ENCODE measurements around the gene NAALADL1. TPM values are rescaled to one million over a fixed set of nuclear protein-coding genes. Genes with fewer than 3 reads are reported as not detected.

The NAALADL1 gene
- total and polyA plus RNA-seq, 2 of the 4 experiments (the other 2 are of a cell fraction): 3.8 to 5.8 TPM

DNA sequence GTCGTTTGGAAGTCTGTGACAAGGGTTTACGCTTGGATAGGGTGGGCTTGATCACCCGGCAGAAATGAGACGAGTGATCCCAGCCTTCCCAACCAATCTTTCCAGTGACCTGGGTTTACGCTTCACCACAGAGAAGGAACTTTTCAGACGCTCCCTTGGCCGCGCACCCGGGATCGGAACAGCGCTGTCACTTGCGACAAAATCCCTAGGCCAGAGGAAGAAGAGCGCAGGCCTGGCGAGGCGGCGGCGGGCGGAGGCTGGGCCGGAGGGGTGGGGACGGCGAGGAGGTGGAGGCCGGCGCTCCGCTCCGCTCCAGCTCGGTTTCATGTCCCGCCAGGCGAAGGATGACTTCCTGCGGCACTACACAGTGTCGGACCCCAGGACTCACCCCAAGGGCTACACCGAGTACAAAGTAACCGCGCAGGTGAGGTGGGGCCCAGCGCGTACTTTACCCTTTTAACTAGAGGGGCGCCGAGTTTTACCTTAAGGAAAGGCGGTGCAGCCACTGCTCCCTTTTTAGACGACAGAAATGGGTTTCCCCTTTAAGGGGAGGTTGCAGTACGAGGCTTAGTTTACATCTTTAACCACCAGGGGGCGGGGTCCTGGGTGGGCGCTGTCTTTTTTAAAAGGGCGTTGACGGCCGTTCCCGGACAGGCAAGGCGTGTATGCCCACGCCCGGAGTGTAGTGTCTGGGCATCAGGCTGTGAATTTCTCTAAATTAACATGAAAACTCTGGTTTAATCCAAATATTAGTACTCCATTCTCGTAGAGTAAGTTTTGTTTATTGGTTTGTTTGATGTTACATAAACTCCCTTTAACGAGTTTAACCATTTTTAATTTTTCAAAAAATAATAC, 30.9 kb downstream of the NAALADL1 start, which contains the start of gene SNX15:
SNX15 (plus strand) TSS at position 227 of the 855 bp plus-strand sequence; CDS start at position 326, 99 bp downstream.
- peak within 1 kb of the TSS; percentile 94 for H2AFZ ChIP-seq (replicated peaks; ENCODE audit: low read length, poor library complexity)
- peak within 1 kb of the TSS; percentile 94 for H3K4me2 ChIP-seq (ENCODE audit: low read depth, low read length)
- peaks cover 0 to 14% of the 10 kb centered on the region in 2 experiments; a peak in 2 of 4 replicates for H3K79me1 ChIP-seq (ENCODE audit: low read depth in 1 of 2, low read length in 2 of 2)
- no TSS peak for BruUV-seq (replicated peaks)
- ATAC-seq (ENCODE audit: low read depth) (peak; percentile 98), DNase-seq (peak; percentile 96)
- peak within 1 kb of the TSS; percentile 63 for H2BK20ac ChIP-seq (ENCODE audit: low read depth, low read length)
- H4K91ac ChIP-seq (ENCODE audit: insufficient read depth, low read depth, low read length): peak within 1 kb of the TSS; percentile 86
- CTCF ChIA-PET: interaction anchor here (1.0 kb wide), 1 partner anchor 83 kb away, joined by 3 read pairs; no protein-coding TSS in a partner anchor
- 0 out of 2 replicates have a peak, but pooled peaks cover 3% of the 10 kb centered on the region for H3K9me1 ChIP-seq (ENCODE audit: insufficient read depth, low read length)
- H3K4me1 ChIP-seq (ENCODE audit: control insufficient read depth, insufficient read depth, low read length): peaks cover 2% of the 10 kb centered on the region; the same call in 1 of the 2 replicates
- peak within 1 kb of the TSS; percentile 84; the same call in 1 of the 2 replicates for H3K23ac ChIP-seq (ENCODE audit: low read depth, low read length)
- H3K9me3 ChIP-seq (ENCODE audit: control insufficient read depth, insufficient read depth, low read length): no peaks in the 10 kb centered on the region
- no peaks in the 10 kb centered on the region for H3K27me3 ChIP-seq (ENCODE audit: control insufficient read depth, insufficient read depth, low read length)
- peak within 1 kb of the TSS; percentile 86 for H2BK5ac ChIP-seq (ENCODE audit: low read depth, low read length, poor library complexity, severe bottlenecking)
- H4K20me1 ChIP-seq (ENCODE audit: insufficient read depth, low read length): no peaks in the 10 kb centered on the region
- peak within 1 kb of the TSS; percentile 68 for H3K4me3 ChIP-seq (ENCODE audit: insufficient read depth, low read depth, low read length)
- H3K36me3 ChIP-seq (ENCODE audit: control insufficient read depth, insufficient read depth, low read length): peaks cover 4% of the 10 kb centered on the region; the same call in 1 of the 2 replicates
- POLR2A ChIA-PET (ENCODE audit: unreplicated experiment): no interaction called here
- peak within 1 kb of the TSS; percentile 91 for H3K4ac ChIP-seq (ENCODE audit: low read depth, low read length)
- intact Hi-C loops (cut with micrococcal nuclease): loop anchor here (1.0 kb wide), 1 partner anchor 14 kb away; the partner anchor contains the start of gene SAC3D1
- peak within 1 kb of the TSS; percentile 81 for H3K9ac ChIP-seq (ENCODE audit: low read depth, low read length)
- in situ Hi-C loops (cut with MboI; ENCODE audit: low sequenced_read_pairs): no loop called here
- H4K5ac ChIP-seq (ENCODE audit: low read depth, low read length): peak within 1 kb of the TSS; percentile 87
- WGBS, 2 experiments (ENCODE audit: extremely low coverage in 2 of 2, insufficient read length in 1 of 2): 0% methylated on average over 22 of the region's 51 CpGs; no CpG with 5 or more reads in 1 of the 2 experiments
- dilution Hi-C loops (cut with HindIII; ENCODE audit: low sequenced_read_pairs, unreplicated experiment): no loop called here
- H2BK15ac ChIP-seq (ENCODE audit: low read depth, low read length): peak within 1 kb of the TSS; percentile 35; the same call in 2 of the 3 replicates
- H3K56ac ChIP-seq (ENCODE audit: extremely low read depth, insufficient read depth, low read length): peak within 1 kb of the TSS; percentile 65
- H3K27ac ChIP-seq (ENCODE audit: insufficient read depth, low read length): peak within 1 kb of the TSS; percentile 87
- peak within 1 kb of the TSS; percentile 60 to 93 for H4K8ac ChIP-seq (ENCODE audit: low read depth in 2 of 2, low read length in 2 of 2)
- peak within 1 kb of the TSS; percentile 69; the same call in 1 of the 2 replicates for H2BK120ac ChIP-seq (ENCODE audit: low read depth, low read length)
- H2AK5ac ChIP-seq (ENCODE audit: low read depth, low read length): peak within 1 kb of the TSS; percentile 1; the same call in 1 of the 2 replicates
- peak within 1 kb of the TSS; percentile 79 for H2AK9ac ChIP-seq (replicated peaks; ENCODE audit: low read depth, low read length, poor library complexity)
- peak within 1 kb of the TSS; percentile 93 for H3K14ac ChIP-seq (replicated peaks; ENCODE audit: low read depth, low read length)
- peak within 1 kb of the TSS; percentile 62 for H3K18ac ChIP-seq (ENCODE audit: low read depth, low read length)
- TF ChIP-seq RFX5 (IDR thresholded peaks at IDR 0.05; ENCODE audit: low read depth, low read length): no peak
- peak; percentile 90 for TF ChIP-seq MXI1 (IDR thresholded peaks at IDR 0.05; ENCODE audit: borderline replicate concordance, low read depth, low read length)
- 0 out of 2 replicates have a peak, but pooled peaks have one; percentile 9 for TF ChIP-seq FOS (IDR thresholded peaks at IDR 0.05; ENCODE audit: low read depth, low read length)
- TF ChIP-seq BHLHE40 (IDR thresholded peaks at IDR 0.05; ENCODE audit: low read depth, low read length): no peak
- TF ChIP-seq MAFK (IDR thresholded peaks at IDR 0.05; ENCODE audit: low read depth, low read length): no peak
- TF ChIP-seq MAZ (IDR thresholded peaks at IDR 0.05; ENCODE audit: borderline replicate concordance, low read depth, low read length): peak; percentile 64; the same call in 1 of the 2 replicates
- 0 out of 2 replicates have a peak, but pooled peaks have one; percentile 1 for TF ChIP-seq USF2 (IDR thresholded peaks at IDR 0.05; ENCODE audit: low read depth, low read length)
- peak; percentile 32 for TF ChIP-seq RAD21 (IDR thresholded peaks at IDR 0.05; ENCODE audit: low read length)
- no peak for TF ChIP-seq CHD1 (IDR thresholded peaks at IDR 0.05; ENCODE audit: low read depth, low read length)
- TF ChIP-seq NFE2L2 (IDR thresholded peaks at IDR 0.05; ENCODE audit: low read depth, low read length): no peak
- no peak for TF ChIP-seq RCOR1 (IDR thresholded peaks at IDR 0.05; ENCODE audit: insufficient replicate concordance, low read length)
- no peak for TF ChIP-seq ELK1 (IDR thresholded peaks at IDR 0.05; ENCODE audit: borderline replicate concordance, low read depth, low read length)
- peak; percentile 34 for TF ChIP-seq SMC3 (IDR thresholded peaks at IDR 0.05; ENCODE audit: low read depth, low read length)
